ENCODE data around the gene NTRK1.

DNA sequence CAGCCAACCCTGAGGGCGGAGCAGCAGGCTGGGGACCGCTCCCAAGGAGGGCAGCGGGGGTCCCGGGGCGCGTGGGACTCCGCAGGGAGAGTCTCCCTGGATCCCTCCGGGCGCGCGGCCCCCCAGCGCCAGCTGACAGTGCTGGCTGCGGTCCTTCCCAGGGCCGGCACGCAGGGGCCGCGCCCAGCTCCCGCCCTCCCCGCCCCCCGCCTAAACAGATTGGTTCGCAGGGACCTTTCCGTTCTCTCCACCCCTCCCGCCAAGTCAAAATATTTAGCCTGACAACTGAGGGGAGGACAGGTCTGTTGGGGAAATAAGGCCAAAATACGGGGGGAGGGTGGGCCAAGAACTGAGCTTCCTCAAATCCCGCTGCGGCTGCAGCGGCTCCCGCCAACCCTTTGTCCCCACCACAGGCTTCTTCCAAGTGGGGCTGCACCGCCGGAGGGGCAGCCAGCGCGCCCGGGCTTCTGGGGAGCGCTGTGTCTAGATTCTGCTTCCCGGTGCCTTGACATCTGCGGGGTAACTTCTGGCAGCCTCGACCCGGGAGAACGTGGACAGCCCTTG is 1.6 kb upstream of the NTRK1 start, which contains the start of gene INSRR:
- no peak for TF ChIP-seq ZNF384 (IDR thresholded peaks at IDR 0.05)
- TF ChIP-seq NFRKB (IDR thresholded peaks at IDR 0.05), result no peak
- no peak for TF ChIP-seq ELF4 (IDR thresholded peaks at IDR 0.05)
- TF ChIP-seq SP1 (IDR thresholded peaks at IDR 0.05), result no peak
- TF ChIP-seq BHLHE40 (IDR thresholded peaks at IDR 0.05; ENCODE audit: borderline replicate concordance), result no peak
- no peak for TF ChIP-seq FOXA1 (IDR thresholded peaks at IDR 0.05)
- TF ChIP-seq FOXK2 (IDR thresholded peaks at IDR 0.05), result no peak
- no peak for TF ChIP-seq ARNT (IDR thresholded peaks at IDR 0.05)
- no peak for TF ChIP-seq L3MBTL2 (conservative IDR thresholded peaks at IDR 0.05)
- TF ChIP-seq SUZ12 (IDR thresholded peaks at IDR 0.05), result no peak
